ENCODE results near the gene MISP. TPM values are rescaled to one million over a fixed set of nuclear protein-coding genes. Genes with fewer than 3 reads are reported as not detected.
A peak's percentile ranks its signal among the peaks of the same experiment; 100 is the strongest.

The MISP gene
- total and polyA plus RNA-seq, 9 of the 15 experiments (the other 6 are each of a cell fraction or from before 2014, with no cell fraction given) = 0.04 to 0.29 (median 0.05) TPM; not detected in 5

DNA sequence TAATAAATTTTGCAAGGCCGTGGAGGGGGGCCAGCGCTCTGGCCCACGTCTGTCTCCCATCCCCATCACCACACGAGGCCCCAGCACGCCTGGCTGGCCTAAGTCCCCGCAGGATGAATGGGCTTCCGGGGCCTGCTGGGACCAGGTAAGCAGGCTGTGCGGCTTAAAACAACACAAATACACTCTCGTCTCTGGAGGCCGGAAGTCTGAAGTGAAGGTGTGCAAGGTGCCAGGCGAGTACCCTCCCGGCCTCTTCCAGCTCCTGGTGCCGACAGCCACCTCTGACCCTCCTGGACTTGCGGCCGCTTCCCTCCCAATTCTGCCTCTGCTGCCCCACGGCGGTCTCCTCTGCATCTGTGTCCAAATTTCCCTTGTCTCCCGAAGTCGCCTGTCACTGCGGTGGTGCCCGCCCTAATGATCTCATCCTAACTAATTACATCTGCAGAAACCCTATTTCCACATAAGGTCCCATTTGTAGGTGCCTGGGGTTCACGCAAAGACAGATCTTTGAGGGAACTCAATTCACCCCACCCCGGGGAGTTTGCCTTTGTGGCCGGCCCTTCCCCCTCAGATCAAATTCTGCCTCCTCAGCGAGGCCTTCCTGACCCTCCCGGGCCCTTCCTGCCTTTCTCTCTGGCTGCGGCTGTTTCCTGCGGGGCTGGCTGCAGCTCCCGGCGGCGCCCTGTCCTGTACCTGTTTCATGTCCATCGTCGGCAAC is 38.2 kb downstream of the MISP start (continued):
- TF ChIP-seq, protein P1, sequence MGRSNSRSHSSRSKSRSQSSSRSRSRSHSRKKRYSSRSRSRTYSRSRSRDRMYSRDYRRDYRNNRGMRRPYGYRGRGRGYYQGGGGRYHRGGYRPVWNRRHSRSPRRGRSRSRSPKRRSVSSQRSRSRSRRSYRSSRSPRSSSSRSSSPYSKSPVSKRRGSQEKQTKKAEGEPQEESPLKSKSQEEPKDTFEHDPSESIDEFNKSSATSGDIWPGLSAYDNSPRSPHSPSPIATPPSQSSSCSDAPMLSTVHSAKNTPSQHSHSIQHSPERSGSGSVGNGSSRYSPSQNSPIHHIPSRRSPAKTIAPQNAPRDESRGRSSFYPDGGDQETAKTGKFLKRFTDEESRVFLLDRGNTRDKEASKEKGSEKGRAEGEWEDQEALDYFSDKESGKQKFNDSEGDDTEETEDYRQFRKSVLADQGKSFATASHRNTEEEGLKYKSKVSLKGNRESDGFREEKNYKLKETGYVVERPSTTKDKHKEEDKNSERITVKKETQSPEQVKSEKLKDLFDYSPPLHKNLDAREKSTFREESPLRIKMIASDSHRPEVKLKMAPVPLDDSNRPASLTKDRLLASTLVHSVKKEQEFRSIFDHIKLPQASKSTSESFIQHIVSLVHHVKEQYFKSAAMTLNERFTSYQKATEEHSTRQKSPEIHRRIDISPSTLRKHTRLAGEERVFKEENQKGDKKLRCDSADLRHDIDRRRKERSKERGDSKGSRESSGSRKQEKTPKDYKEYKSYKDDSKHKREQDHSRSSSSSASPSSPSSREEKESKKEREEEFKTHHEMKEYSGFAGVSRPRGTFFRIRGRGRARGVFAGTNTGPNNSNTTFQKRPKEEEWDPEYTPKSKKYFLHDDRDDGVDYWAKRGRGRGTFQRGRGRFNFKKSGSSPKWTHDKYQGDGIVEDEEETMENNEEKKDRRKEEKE (IDR thresholded peaks at IDR 0.05; ENCODE audit: borderline replicate concordance in 1 of 2, control insufficient read depth in 1 of 2, low read depth in 2 of 2, low read length in 1 of 2) = no peak
- TF ChIP-seq PHF21A (IDR thresholded peaks at IDR 0.05; ENCODE audit: borderline replicate concordance, low read depth) (no peak), ZNF12 (CRISPR knock-in tag; IDR thresholded peaks at IDR 0.05) (no peak), CCNT2 (IDR thresholded peaks at IDR 0.05; ENCODE audit: borderline replicate concordance, extremely low read depth, insufficient read length, low read depth, low read length) (peak; percentile 23), SMAD4 (CRISPR knock-in tag; conservative IDR thresholded peaks at IDR 0.05) (peak; percentile 30; the same call in 1 of the 2 replicates), ZFX (CRISPR knock-in tag; IDR thresholded peaks at IDR 0.05) (peak; percentile 72), DNMT1 (IDR thresholded peaks at IDR 0.05) (no peak), FOXP4 (CRISPR knock-in tag; IDR thresholded peaks at IDR 0.05; ENCODE audit: borderline replicate concordance) (no peak), ZNF274 (IDR thresholded peaks at IDR 0.05; ENCODE audit: borderline replicate concordance, low read depth, low read length) (no peak), TAF7 (tag; IDR thresholded peaks at IDR 0.05) (0 out of 2 replicates have a peak, but pooled peaks have one; percentile 29), ARID1B (IDR thresholded peaks at IDR 0.05) (peak; percentile 53; the same call in 1 of the 2 replicates), CHD4 (IDR thresholded peaks at IDR 0.05; ENCODE audit: insufficient read depth, insufficient replicate concordance, low read depth, low read length, poor library complexity, severe bottlenecking) (no peak)
- TF ChIP-seq, protein P2, sequence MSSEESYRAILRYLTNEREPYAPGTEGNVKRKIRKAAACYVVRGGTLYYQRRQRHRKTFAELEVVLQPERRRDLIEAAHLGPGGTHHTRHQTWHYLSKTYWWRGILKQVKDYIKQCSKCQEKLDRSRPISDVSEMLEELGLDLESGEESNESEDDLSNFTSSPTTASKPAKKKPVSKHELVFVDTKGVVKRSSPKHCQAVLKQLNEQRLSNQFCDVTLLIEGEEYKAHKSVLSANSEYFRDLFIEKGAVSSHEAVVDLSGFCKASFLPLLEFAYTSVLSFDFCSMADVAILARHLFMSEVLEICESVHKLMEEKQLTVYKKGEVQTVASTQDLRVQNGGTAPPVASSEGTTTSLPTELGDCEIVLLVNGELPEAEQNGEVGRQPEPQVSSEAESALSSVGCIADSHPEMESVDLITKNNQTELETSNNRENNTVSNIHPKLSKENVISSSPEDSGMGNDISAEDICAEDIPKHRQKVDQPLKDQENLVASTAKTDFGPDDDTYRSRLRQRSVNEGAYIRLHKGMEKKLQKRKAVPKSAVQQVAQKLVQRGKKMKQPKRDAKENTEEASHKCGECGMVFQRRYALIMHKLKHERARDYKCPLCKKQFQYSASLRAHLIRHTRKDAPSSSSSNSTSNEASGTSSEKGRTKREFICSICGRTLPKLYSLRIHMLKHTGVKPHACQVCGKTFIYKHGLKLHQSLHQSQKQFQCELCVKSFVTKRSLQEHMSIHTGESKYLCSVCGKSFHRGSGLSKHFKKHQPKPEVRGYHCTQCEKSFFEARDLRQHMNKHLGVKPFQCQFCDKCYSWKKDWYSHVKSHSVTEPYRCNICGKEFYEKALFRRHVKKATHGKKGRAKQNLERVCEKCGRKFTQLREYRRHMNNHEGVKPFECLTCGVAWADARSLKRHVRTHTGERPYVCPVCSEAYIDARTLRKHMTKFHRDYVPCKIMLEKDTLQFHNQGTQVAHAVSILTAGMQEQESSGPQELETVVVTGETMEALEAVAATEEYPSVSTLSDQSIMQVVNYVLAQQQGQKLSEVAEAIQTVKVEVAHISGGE (CRISPR knock-in tag; IDR thresholded peaks at IDR 0.05) = 0 out of 6 replicates have a peak, but pooled peaks of 1 of the 3 experiments have one; percentile 47
